HG03520 (cell line): ENCODE data around the gene DOCK4.
"Not testable (repeated sequence)": the region's sequence is repeated elsewhere in the genome, so short reads cannot be mapped to it uniquely, and the experiment has no call there.

Experiments
- ATAC-seq: cut with Tn5 transposase; IDR thresholded peaks from one replicate; pipeline ENCODE4 v1.9.1; 2021; ENCODE audit warnings: mild to moderate bottlenecking, moderate library complexity; ENCODE audit not compliant: unreplicated experiment

DOCK4 gene

DNA sequence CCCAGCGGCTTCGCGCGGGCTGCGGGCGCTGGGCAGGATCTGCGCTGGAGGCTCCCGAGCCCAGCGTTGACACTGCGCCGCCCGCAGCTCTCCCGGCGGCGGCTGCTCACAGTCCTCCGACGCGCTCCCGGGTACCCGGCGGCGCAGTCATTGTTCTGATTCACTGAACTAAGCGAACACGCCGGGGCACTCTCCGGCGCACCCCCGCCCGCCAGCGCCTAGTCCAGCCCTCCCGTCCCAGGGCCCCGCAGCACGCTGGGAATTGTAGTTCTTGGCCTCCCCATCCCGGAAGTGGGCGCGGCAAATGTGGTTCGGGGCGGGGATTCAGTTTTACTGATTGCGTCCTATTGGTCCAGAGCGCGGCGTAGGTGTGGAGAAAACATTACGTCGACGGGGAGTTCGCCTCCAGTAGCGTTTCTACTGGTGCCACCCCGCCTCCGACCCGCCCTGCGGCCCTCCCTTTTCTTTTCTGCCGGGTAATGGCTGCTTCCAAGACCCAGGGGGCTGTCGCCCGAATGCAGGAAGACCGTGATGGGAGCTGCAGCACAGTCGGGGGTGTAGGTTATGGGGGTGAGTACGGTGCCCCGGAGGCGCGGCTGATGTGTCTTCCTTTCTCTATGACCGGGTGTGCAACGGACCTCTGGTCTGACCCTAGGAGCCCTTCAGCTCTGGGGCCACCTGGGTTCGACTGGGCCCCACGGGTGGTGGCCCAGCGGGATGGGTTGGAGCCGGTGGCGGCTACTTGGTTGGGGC, at the start of gene DOCK4, which contains the start of gene ZNF277:
Gene DOCK4 (minus strand): TSS at position 162 of the 753 bp plus-strand sequence. CDS start 261 bp downstream, outside the sequence.
Gene ZNF277 (plus strand): TSS at position 458 of the 753 bp plus-strand sequence. CDS start 22 bp downstream, at position 480.
- peak; percentile 92 for ATAC-seq

DNA sequence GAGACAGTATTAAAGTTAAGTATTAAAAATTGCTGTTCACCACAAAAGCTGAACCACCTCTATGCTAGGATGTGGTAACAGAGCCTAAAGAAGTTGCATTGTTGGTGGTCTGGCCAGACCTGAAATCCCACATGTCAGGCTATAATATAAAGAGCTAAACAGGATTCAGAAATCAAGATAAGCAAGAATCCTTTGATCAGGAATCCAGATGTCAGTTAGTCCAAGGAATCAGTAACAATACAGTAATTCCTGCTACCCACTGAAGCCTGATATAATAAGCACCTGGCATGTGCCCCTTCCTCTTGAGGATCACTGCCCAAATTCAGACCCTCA, 49.2 kb upstream of the DOCK4 start:
- no peak for ATAC-seq

DNA sequence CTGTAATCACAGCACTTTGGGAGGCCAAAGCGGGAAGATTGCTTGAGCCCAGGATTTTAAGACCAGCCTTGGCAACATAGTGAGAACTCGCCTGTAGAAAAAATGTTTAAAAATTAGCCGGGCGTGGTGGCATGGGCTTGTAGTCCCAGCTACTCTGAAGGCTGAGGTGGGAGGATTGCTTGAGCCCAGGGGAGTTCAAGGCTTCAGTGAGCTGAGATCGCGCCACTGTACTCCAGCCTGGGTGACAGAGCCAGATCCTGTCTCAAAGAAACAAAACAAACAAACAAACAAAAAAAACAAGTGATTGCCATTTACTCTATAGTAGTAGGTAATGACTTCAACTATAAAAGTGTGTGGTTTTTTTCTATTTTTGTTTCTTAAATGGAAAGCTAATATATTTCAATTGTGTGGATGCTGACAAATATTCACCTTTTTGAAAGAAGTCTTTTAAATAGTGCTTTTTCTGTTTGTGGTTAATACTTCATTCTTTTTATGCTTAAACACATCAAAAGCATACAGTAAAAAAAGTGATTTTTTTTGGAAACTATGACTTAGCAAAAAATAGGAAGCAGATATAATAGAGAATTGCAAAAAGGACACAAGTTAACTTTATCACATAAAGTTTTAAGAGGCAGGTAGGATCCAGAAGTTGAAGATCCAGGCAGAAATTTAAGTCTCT, 48.6 kb upstream of the DOCK4 start:
- ATAC-seq, result no peak

GRCh38 chr7:112254156-112254555, 48.0 kb upstream of the DOCK4 start:
- no peak for ATAC-seq

DNA sequence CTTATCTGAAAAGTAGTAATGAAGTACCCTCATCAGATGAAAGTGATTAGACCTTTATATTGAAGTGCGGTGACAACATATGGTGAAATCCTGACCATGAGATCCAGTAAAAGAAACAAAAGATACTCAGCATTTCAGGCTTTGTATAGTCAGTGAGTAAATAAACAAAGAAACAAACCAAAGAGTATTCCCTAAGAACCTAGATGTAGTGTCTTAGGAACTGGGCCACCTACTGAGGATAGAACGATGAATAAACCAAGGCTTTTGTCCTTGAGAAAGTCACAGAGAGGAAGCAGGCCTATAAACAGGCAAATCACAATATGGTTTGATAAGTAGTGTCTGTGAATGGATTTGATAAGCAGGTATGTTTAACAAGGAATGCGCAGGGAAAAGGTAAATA, 46.5 kb upstream of the DOCK4 start:
- ATAC-seq, result no peak

DNA sequence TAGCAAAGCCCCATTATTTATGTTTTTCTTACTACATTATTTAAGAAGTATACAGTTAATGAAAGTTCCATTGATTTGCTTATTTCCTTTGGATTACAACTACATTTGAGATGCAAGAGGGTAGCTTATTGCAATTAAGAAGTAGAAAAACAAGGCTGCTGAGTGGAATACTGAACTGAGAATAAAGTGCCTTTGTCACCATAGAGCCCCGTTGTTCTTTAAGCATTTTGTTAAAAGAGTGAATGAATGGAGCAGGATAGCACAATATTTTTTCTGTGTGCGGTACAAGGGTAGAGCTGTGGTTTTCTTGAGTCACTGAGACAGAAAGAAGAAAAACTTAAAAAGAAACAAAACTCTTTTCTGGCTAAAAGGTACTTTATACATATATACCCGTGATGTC, 45.9 kb upstream of the DOCK4 start:
- no peak for ATAC-seq

DNA sequence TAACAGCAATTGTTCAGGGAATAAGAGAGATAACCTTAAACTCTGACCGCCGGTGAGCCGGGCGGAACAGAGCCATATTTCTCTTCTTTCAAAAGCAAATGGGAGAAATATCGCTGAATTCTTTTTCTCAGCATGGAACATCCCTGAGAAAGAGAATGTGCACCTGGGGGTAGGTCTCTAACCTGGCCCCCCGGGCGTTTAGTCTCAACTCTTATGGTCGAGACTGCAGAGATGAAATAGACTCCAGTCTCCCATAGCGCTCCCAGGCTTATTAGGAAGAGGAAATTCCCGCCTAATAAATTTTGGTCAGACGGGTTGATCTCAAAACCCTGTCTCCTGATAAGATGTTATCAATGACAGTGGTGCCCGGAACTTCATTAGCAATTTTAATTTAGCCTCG, 43.8 kb upstream of the DOCK4 start:
- not testable (repeated sequence) for ATAC-seq

DNA sequence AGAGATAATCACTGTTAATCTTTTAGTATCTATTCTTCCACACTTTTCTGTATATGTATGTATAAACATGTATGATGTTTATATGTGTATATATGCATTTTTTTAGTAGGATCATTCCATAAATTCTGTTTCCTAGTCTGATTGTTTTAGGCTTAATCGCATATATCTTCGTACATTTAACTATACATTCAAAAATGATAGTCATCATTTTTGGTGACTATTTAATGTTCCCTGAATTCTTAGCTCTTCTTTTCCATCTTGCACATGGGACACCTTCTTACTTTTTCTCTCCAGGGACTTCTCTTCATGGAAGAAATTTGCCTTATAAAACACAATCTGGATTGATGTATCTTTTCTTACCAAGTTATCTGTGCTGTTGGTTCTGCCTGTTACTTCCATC, 42.4 kb upstream of the DOCK4 start:
- ATAC-seq, result no peak

DNA sequence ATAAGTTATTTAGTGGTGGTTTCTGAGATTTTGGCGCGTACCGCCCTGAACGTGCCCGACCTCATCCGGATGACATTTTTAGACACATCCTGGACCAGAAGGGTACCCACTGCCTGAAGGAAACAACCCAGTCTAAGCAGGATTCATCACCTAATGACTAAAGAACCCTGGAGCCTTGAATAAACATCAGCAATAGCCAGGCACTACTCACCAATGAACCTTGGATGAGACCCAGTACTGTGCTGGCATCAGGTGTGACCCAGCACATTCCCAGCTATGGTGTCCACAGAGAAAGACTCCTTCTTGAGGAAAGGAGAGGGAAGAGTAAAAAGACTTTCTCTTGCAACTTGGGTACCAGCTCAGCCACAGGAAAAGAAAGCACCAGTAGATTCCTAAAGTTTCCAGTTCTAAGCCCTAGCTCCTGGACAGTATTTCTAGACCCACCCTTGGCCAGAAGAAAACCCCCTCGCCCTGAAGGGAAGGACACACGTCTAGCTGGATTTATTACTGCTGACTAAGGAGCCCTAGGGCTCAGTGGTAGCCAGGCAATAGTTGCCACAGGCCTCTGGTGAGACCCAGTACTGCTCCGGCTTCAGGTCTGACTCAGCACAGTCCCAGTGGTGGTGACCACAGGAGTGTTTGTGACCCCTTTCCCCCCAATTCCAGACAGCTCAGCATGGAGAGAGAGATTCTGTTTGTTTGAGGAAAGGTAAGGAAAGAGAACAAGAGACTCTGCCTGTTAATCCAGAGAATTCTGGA, 32.8 kb upstream of the DOCK4 start:
- ATAC-seq, result no peak

GRCh38 chr7:112238330-112238729, 32.1 kb upstream of the DOCK4 start:
- no peak for ATAC-seq

GRCh38 chr7:112236597-112236996, 30.4 kb upstream of the DOCK4 start:
- no peak for ATAC-seq

DNA sequence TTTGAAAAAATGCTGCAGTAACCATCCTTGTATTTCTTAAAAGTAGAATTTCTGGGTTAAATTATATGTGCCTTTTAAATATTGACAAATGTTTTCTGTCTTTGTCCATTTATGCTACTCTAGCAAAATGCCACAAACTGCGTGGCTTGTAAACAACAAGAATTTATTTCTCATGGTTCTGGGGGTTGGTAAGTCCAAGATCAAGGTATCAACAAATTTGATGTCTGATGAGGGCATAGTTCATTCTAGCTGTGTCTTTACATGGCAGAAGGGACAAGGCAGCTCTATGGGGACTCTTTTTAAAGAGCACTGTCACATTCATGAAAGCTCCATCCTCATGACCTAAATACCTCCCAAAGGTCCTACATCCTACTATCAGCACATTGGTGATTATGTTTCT, 27.9 kb upstream of the DOCK4 start:
- ATAC-seq, result no peak

GRCh38 chr7:112233048-112233697, 27.0 kb upstream of the DOCK4 start:
- ATAC-seq, result no peak

DNA sequence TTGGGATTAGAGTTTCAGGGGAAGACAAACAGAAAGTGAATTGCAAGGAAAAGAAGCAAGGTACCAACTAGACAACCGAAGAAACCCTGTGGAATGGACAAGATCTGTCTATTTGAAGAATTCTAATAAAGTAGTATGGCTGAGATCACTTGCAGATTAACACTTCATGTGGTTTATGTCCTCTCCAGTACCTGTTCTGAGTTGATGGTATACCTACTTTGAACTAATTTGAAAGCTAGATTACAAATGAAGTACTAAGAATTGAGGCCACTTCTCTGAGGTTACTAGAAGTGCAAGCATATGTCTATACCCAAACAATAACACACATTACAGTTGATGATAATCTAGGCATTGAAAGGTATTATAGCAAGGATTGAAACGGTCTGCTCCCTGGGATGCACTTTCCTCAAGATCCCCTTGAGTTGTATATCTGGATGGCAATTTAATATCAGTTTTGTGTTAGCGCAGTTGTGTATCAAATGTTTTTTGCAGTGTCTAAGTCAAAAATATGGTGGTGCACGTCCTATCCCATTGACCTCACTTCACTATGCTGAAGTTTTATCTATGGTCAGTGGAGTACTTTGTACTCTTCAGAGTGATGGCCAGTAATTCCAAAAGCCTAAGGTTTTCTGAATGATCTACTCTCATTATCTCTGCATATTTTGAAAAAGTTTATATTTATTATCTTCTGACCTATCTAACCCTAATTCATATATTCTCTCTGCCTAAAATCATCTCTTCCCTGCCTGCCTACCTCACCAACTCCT, 26.2 kb upstream of the DOCK4 start:
- ATAC-seq, result no peak

DNA sequence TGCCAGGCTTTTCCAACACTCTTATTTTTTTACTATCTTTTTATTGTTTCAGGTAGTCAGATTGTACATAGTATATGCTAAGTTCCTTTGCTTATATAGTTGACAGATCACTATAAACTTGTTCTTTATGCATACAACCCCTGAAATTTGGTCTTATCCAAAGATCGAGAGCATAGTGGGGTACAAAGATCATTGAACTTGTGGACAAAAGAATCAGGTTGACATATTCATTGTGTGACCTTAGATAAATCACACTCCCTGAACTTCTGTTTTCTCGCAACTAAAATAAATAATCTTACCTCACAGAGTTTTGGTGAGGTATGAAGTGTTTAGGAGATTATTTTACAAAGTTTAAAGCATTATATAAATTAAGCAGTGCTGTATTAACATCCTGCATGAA, 22.4 kb upstream of the DOCK4 start:
- no peak for ATAC-seq

DNA sequence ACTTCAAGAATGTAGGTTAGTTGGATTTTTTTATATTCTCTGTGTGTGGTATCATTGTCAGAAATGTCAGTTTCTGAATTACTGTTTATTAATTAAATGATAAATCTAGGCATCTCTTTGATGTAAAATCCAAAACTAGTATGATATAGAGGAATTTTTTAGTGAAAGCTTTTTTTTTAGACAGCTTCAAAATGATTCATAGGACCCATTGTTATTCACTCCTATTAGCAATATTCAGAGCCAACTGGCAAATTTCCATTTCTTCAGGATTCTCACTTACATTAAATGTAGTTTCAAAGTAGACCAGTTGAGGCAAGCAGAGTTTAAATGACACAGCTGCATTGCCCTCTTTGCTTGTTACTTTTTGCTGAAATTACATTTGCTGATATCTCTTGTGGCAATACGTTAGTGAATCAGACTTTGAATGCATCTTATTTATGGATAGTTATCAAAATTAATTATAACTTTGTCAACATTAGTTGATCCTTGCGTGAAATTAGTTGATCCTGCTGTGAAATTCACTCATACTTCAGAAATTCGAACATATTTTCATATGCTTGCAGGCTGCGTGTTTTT, 20.6 kb upstream of the DOCK4 start:
- ATAC-seq, result no peak

DNA sequence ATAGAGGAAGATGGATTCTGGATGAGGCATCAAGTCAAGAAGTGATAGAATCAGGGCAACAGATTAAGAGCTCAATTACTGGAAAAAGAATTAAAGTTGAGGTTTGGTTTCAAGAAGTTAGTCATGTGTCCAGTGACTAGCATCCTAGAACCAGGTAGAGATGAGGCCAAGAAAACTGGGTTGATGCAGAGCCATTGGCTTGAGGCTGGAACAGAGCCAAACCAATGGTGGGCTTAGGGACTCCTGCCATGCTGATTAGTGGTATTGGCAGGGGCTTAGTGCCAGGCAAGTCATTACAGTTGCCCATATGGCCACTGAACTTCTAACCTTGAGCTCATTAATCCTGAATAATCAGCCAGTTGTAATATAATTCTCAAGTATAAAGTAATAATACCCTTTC, 18.8 kb upstream of the DOCK4 start:
- no peak for ATAC-seq

DNA sequence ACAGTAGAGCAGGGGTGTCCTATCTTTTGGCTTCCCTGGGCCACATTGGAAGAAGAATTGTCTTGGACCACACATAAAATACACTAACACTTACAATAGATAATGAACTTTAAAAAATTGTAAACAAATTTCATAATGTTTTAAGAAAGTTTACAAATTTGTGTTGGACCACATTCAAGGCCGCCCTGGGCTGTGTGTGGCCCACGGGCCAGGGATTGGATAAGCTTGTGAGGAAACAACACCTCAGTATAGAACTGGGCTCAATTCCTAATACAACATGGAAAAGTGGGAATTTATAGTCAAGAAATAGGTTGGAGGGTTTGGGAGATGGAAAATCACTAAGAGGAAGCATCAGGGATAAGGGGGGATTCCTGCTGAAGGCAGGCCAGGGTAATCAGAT, 18.0 kb upstream of the DOCK4 start:
- ATAC-seq, result no peak

GRCh38 chr7:112223310-112223709, 17.1 kb upstream of the DOCK4 start:
- no peak for ATAC-seq

- ATAC-seq, result no peak
These were observed 14.8 kb upstream of the DOCK4 start for GRCh38 chr7:112220877-112221434.
